Activated CD8-positive, alpha-beta memory T cell treated with anti-CD3 and anti-CD28 coated beads, Interleukin-2, amount 50 U/mL, for 4 hours (primary cell): ENCODE results near the gene TWIST2.

Experiments used
- DNase-seq: peaks from one replicate; pipeline ENCODE4 v3.0.0-alpha.2; 2020

Gene TWIST2

GRCh38 chr2:238874330-238875050, 26.6 kb downstream of the TWIST2 start:
- no peak for DNase-seq

GRCh38 chr2:238875101-238875470, 27.2 kb downstream of the TWIST2 start:
- DNase-seq: no peak

DNA sequence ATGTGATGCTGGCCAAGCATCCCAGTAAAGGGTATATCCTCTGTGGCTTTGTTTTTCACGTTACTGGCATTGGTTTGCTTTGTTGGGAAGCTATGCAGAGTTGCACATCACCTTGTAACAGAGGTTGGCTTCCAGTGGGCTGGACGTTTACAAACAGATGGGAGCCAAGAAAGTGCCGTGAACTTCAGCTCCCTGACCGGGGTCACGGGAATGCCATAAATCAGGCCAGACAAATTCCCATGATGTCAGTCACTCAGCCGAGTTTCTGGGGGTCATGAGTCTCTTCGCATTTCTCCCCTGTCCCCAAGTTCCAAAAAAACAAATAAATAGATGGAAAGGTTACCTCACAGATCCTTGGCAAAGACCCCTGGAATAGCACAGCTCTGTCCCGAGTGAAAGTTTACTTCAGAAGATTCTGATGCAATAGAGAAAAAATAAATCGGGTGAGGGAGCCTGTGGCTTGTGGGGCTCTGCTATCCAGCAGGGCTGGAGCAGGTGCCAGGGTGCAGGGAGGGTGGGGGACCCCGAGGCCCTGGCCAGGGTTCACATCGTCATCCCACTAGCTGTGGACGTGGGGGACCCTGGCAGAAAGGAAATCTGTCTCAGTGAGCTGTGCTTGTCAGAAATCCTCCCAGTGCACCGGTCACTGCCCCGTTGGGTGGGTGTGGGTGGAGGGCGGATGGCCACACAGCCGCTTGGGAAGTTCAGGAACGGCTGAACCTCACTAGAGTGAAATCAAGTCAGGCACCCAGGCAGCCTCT, 27.8 kb downstream of the TWIST2 start:
- DNase-seq: no peak

GRCh38 chr2:238876232-238876630, 28.3 kb downstream of the TWIST2 start:
- DNase-seq: no peak

DNA sequence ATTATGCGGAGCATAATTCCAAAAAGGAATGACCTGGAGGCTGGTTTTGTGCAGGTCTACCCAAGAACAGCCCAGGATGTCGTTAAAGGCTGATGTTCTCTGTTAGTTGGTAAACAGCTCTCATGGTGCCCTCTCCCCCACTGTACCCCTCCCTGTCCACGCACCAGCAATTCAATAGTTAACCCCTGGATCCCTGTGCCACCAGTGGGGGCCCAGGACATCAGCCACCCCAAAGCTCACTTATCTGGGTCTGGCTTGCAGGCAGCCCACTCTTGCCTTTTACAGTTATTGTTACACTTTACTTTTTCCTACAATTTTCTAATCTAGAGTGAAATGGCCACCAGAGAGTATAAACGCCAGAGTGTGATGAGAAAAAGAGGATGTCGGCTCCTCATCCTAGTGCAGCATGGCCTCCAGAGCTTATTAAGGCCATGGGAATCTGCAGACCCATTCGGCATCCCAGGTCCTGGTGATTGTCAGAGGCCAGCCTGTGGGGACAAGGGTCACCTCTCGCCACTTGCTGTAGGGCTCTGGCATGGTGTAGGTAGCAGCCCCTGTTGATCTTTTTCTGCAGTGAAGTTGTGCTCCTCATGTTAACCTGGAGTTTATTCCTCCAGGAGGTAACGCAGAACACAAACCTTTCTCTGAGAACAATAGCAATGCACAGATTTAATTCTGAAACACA, 30.3 kb downstream of the TWIST2 start:
- DNase-seq: no peak

- DNase-seq: no peak
Measured at GRCh38 chr2:238879043-238879442, 31.2 kb downstream of the TWIST2 start.

DNA sequence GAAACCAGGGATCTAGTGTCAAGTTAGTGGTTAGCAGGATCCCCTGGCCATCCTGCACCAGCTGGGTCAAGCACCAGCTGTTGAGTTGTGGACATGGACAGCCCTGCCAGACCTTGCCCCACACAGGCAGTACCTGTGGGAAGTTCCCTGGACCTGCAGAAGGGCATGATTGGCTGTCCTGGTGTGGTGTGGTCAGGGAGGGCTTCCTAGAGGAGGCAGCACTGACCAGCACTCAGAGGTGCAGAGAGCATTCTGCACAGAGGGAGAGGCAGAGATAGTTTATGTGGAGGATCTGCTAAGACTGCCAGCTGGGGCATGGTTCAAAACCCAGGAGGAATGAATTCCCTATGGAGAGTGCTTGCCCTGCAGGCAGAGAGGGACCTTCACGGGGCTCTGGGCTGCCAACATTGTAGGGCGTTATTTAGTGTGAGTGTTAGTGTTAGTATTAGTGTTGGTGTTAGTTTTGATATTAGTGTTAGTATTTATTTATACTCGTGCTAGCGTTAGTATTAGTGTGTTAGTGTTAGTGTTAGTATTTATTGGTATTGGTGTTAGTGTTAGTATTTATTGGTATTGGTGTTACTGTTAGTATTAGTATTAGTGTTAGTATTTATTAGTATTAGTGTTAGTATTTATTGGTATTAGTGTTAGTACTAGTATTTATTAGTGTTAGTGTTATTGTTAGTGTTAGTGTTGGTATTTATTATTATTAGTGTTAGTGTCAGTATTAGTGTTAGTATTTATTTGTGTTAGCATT, 31.9 kb downstream of the TWIST2 start:
- DNase-seq: no peak

GRCh38 chr2:238881353-238882081, 33.6 kb downstream of the TWIST2 start:
- no peak for DNase-seq

GRCh38 chr2:238882082-238882755, 34.3 kb downstream of the TWIST2 start:
- no peak for DNase-seq

GRCh38 chr2:238883421-238883901, 35.6 kb downstream of the TWIST2 start:
- DNase-seq: no peak

- no peak for DNase-seq
Measured at GRCh38 chr2:238884122-238884811, 36.4 kb downstream of the TWIST2 start.

DNA sequence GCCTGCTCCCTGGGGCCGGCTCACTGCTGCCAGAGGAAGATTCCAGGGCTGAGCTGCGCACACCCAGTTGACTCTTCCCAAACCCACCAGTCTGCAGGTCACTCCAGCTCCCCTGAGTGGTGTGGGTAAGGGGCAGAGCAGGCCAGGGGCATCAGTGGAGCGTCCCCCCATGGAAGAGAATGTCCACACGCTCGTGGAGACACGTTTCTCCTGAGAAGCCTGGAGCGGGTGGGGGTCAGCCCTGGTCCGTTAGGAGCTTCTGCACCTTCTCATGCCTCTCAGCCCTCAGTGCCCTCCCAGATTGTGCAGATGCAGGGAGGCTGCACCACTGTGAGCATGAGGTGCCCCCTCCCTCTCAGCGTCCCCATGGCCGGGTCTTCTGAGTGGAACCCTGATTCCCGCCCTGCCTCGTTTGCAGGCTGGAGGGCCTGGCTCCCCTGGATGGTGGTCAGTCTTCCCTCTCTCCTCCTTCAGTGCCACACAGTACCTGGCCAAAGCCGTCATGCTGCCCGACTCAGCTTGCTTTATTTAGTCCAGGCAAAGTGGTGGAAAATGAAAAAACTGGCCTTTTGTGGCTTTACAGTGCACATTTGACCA, 37.0 kb downstream of the TWIST2 start:
- DNase-seq: no peak

DNA sequence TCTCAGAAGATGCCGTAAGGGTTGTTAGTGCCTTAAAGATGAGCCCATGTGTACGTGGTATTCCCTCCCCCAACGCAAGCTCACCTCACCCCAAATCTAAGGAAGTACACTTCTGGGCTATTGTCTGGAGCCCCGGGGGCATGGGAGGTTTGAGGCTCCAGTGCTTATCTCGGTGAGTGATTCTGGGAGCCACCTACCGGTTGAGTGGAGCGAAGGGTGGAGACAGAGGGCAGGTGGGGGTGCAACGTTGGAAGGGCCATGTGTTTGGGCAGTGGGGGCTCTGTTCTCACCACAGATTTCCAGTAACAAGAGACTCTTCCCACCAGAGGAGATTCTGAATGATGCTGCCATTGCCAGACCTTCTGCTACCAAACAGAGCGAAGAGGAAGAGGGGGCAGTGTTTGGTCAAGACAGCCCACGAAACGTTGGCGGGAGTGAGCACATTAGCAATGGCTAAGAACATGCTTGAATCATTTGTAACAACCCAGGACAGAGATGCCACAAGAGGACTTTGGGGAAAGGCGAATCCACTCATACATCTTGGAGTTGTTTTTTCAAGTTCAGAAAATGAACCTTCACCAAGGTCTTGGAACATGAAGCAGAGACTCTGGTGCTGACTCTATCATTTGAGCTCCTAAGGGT, 38.7 kb downstream of the TWIST2 start:
- no peak for DNase-seq

DNA sequence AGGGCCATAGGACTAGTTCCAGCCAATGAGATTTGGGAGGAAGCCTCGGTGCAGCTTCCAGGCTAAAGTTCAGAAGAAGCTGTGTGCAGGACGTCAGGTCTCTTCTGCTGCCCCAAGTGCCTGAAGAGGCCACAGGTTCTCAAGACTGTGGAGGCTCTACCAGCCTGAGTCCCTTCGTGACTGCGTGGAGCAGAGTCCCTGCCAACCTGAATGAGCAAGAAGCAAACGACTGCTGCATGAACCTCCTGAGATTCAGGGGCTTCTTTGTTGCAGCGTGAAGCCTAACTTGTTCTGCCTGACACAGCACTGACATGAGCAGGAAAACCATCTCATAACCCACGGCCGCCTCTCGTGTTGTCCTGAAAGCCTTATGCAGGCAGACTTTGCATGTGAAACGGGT, 39.7 kb downstream of the TWIST2 start:
- DNase-seq: no peak

DNA sequence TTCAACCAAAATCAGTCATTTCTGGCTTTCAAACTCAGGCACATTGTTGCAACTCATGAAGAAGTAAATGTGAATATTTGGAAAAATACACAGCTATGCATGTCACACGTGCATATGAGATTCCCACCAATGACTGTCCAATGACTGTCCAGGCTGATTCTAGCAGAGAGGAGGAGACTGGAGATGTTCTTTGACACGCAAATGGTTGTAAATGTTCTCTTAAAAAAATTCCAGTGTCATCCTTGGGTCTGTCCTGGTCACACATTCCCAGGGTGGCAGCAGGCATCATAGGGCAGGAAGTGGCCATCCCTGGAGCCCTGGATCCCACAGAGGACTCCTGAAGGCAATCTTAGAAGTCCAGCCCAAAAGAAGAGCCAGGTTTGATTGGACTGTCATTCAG, 40.9 kb downstream of the TWIST2 start:
- no peak for DNase-seq

GRCh38 chr2:238890131-238890530, 42.2 kb downstream of the TWIST2 start:
- DNase-seq: no peak

- DNase-seq: no peak
Measured at GRCh38 chr2:238890618-238891456, 43.0 kb downstream of the TWIST2 start.

DNA sequence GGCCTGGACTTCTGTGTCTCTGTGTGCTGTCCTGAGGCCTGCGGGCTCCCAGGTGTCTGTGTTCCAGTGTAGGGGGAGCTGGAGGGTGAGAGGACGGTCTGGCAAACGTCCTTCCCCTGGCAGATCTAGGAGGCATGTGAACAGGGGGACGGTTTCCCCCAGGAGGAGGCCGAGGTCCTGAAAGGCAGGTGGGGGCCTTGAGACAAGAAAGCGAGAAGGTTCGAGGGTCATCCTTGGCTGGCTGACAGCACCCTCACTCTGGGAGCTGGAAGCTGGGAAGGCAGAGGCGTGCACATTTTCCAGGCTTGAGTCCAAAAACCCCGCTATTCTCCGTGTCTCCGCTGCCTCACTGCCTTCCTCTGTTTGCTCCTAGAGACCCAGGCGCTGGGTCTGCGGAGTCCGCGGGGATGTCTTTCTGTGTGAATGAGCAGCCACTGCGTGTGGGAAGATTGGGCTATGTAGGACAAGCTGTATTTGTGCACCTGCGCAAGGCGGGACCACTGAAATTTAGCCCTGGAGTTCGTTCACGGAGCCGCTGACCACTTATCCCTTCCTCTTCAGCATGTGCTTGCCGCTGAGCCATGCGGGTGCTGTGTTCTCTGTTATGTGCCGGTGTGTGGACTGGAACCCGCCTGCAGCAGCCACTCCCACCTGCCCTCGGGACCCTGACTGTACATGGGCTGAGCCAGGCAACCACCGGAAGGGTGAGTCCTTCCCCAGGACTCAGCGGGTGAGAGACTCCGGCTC, 43.7 kb downstream of the TWIST2 start:
- DNase-seq: no peak

DNA sequence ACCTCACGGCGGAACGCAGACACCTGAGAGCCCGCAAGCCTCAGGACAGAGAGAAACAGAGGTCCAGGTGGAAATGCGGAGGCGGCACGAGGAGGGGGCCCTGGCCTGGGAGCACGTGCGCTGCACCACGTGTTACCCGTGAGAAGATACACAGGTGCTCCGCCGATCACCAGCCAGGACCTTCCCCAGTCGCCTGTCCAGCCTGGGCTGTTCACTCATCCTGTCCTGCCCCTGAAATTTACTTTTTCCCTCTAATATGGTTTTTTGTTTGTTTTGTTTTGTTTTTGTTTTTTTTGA, 44.3 kb downstream of the TWIST2 start:
- DNase-seq: no peak
